ENCODE measurements around the gene GPC6. TPM values are rescaled to one million over a fixed set of nuclear protein-coding genes. Genes with fewer than 3 reads are reported as not detected.

The GPC6 gene
- total RNA-seq, 1 experiment from 2014 or later: 0.22 TPM

- Histone ChIP-seq H3K27ac (ENCODE audit: low read depth, low read length) (no peak overlapping the region), H3K9me2 (ENCODE audit: insufficient read depth) (no peaks in the 10 kb centered on the region), H3K27me3 (ENCODE audit: insufficient read depth, low read length) (no peaks in the 10 kb centered on the region), H3K9me3 (ENCODE audit: control insufficient read depth in 1 of 2, insufficient read depth in 1 of 2, low read depth in 1 of 2, low read length in 2 of 2) (peaks cover 0 to 6% of the 10 kb centered on the region in 2 experiments; a peak in 2 of 4 replicates), H3K9ac (ENCODE audit: low read length) (no peak overlapping the region), H3K4me2 (ENCODE audit: low read length) (no peak overlapping the region), H2AFZ (ENCODE audit: low read depth, low read length, poor library complexity, severe bottlenecking) (no peak overlapping the region), H3K4me1 (ENCODE audit: control insufficient read depth in 1 of 2, insufficient read depth in 2 of 2, low read length in 2 of 2) (no peaks in the 10 kb centered on the region), H3K4me3 (replicated peaks in 1 of 2; ENCODE audit: low read depth in 1 of 2, low read length in 2 of 2) (no peak overlapping the region), H3K79me2 (ENCODE audit: insufficient read depth, low read length) (no peaks in the 10 kb centered on the region), H3K36me3 (ENCODE audit: control insufficient read depth in 1 of 2, insufficient read depth in 2 of 2, low read length in 2 of 2) (no peaks in the 10 kb centered on the region), H4K20me1 (ENCODE audit: insufficient read depth) (no peaks in the 10 kb centered on the region)
- no TSS peak for BruUV-seq (replicated peaks)
- DNase-seq (ENCODE audit: low read depth, low spot score) (no peak), ATAC-seq (no peak)
- CTCF ChIA-PET: no interaction called here
- POLR2A ChIA-PET: no interaction called here
- no peak for TF ChIP-seq TCF7L2 (IDR thresholded peaks at IDR 0.05; ENCODE audit: borderline replicate concordance, extremely low read depth, insufficient read depth, insufficient read length)
- TF ChIP-seq ELF1 (IDR thresholded peaks at IDR 0.05; ENCODE audit: borderline replicate concordance, low read depth): no peak
- no peak for TF ChIP-seq EZH2 (IDR thresholded peaks at IDR 0.05)
- TF ChIP-seq YY1 (IDR thresholded peaks at IDR 0.05; ENCODE audit: extremely low read depth, insufficient replicate concordance, low read depth, low read length): no peak
- TF ChIP-seq SRF (IDR thresholded peaks at IDR 0.05; ENCODE audit: low read depth): no peak
- TF ChIP-seq CTCF (IDR thresholded peaks at IDR 0.05 in 2 of 3, conservative IDR thresholded peaks at IDR 0.05 in 1 of 3; ENCODE audit: borderline replicate concordance in 1 of 3, insufficient read depth in 1 of 3, low read depth in 2 of 3, low read length in 2 of 3): no peak
- no peak for TF ChIP-seq CBX3 (IDR thresholded peaks at IDR 0.05; ENCODE audit: low read depth)
- TF ChIP-seq SP1 (IDR thresholded peaks at IDR 0.05; ENCODE audit: low read depth): no peak
- no peak for TF ChIP-seq JUND (IDR thresholded peaks at IDR 0.05)
- no peak for TF ChIP-seq EZH2phosphoT487 (IDR thresholded peaks at IDR 0.05; ENCODE audit: borderline replicate concordance)
- no peak for TF ChIP-seq MAX (IDR thresholded peaks at IDR 0.05)
- TF ChIP-seq FOSL1 (IDR thresholded peaks at IDR 0.05; ENCODE audit: low read depth): no peak
- TF ChIP-seq, protein P1, sequence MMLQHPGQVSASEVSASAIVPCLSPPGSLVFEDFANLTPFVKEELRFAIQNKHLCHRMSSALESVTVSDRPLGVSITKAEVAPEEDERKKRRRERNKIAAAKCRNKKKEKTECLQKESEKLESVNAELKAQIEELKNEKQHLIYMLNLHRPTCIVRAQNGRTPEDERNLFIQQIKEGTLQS (IDR thresholded peaks at IDR 0.05): no peak
- no peak for TF ChIP-seq POLR2AphosphoS5 (IDR thresholded peaks at IDR 0.05; ENCODE audit: low read depth, low read length)
- TF ChIP-seq POLR2A (IDR thresholded peaks at IDR 0.05; ENCODE audit: borderline replicate concordance, extremely low read depth, insufficient read depth, insufficient read length): no peak
- no peak for TF ChIP-seq CEBPB (IDR thresholded peaks at IDR 0.05; ENCODE audit: low read depth)
- TF ChIP-seq ZNF274 (IDR thresholded peaks at IDR 0.05; ENCODE audit: low read depth, low read length): no peak
- TF ChIP-seq EGR1 (IDR thresholded peaks at IDR 0.05; ENCODE audit: low read depth): no peak
- no peak for TF ChIP-seq SIN3A (IDR thresholded peaks at IDR 0.05; ENCODE audit: low read depth)
- RAD21 ChIA-PET (ENCODE audit: low non-redundant PET in 1 of 2, low total read pairs in 2 of 2, uncharacterized antibody in 2 of 2, unreplicated experiment in 2 of 2): no interaction called here
- intact Hi-C loops (cut with micrococcal nuclease): no loop called here
These were observed 674.1 kb downstream of the GPC6 start for GRCh38 chr13:93900731-93901130.
